Choroid plexus epithelial cell (primary cell): ENCODE results near the gene RSPO4.
"Not testable (repeated sequence)": the region's sequence is repeated elsewhere in the genome, so short reads cannot be mapped to it uniquely, and the experiment has no call there.

ENCODE experiments used
- DNase-seq: peaks from one replicate; pipeline ENCODE4 v3.0.0-alpha.2; 2010; ENCODE audit warnings: low read depth
- H3K4me3 ChIP-seq: 2 replicates; pipeline ENCODE4 v1.5.1; 2011; ENCODE audit warnings: low read depth, mild to moderate bottlenecking, control low read depth, low read length, moderate library complexity
- TF ChIP-seq, protein P1 (sequence below): conservative IDR thresholded peaks from 2 replicates; pipeline ENCODE4 v1.5.1; 2011; ENCODE audit warnings: low read depth, mild to moderate bottlenecking, control low read depth, inconsistent platforms, low read length, moderate library complexity

Gene RSPO4

DNA sequence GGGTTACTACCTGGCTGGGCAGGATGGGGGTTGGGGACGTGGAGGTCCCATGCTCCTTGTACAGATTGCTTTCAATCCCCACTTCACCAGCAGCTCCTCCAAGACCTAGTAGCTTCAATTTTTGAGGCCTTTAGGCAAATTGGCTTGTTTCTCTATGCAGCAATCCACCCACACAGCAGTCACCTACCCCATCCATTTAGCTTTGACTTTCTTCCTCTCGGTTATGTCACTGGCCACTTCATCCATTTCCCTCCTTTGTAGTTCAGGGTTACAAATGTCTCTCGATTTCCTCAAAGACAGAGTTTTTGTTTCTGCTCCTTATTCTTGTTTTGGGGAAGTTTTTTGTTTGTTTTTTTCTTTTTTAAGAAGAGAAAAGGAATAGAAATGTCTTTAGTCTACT, 33.4 kb upstream of the RSPO4 start:
- no peak for DNase-seq
- H3K4me3 ChIP-seq, result no peak overlapping the region
- TF ChIP-seq, protein P1, sequence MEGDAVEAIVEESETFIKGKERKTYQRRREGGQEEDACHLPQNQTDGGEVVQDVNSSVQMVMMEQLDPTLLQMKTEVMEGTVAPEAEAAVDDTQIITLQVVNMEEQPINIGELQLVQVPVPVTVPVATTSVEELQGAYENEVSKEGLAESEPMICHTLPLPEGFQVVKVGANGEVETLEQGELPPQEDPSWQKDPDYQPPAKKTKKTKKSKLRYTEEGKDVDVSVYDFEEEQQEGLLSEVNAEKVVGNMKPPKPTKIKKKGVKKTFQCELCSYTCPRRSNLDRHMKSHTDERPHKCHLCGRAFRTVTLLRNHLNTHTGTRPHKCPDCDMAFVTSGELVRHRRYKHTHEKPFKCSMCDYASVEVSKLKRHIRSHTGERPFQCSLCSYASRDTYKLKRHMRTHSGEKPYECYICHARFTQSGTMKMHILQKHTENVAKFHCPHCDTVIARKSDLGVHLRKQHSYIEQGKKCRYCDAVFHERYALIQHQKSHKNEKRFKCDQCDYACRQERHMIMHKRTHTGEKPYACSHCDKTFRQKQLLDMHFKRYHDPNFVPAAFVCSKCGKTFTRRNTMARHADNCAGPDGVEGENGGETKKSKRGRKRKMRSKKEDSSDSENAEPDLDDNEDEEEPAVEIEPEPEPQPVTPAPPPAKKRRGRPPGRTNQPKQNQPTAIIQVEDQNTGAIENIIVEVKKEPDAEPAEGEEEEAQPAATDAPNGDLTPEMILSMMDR, result no peak

DNA sequence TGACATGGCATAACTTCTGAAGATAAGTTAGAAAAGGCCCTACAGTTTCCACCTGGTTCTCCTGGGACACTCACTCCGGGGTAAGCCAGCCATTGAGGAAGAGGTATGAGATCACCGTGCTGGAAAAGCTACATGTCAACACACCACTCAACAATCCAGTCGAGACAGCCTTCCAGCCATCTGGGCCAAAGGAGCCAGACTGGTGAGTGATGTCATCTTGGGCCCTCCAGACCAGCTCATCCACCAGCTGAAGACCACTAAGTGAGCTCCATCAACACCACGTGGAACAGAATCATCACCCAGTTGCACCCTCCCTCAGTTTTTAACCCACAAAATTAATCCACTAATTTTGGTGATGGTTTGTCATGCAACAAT, 32.3 kb upstream of the RSPO4 start:
- H3K4me3 ChIP-seq, result no peak overlapping the region
- DNase-seq, result no peak
- TF ChIP-seq, protein P1, result no peak

DNA sequence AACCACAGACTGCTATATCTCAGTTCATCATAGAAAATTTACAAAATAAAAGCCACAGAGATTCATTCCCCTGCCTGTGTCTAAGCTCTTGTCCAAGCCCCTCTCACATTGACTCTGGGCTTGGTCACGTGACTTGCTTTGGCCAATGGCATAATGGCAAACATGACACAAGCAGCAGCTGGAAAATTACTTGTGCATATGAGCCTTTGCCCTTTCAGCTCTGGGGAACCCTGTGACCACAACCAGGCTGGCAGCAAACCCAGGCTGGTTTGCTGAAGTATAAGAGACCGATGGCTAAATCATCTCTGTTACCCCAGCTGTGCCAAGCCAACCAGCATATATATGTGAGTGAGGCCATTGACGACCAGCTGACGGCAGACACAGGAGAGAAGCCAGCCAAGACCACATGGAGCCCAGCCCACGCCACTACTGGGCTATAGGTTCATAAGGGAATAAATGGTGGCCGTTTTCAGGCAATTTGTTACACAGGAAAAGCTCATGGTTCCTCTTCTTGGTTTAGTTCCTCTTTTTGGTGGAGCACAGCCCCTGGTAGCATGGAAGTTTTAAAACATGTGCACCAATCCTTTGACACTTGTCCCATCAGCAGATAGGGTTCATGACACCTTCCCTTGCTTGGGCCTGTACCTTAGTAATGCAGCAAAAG, 31.8 kb upstream of the RSPO4 start:
- TF ChIP-seq, protein P1, result no peak
- DNase-seq, result no peak
- no peak overlapping the region for H3K4me3 ChIP-seq

DNA sequence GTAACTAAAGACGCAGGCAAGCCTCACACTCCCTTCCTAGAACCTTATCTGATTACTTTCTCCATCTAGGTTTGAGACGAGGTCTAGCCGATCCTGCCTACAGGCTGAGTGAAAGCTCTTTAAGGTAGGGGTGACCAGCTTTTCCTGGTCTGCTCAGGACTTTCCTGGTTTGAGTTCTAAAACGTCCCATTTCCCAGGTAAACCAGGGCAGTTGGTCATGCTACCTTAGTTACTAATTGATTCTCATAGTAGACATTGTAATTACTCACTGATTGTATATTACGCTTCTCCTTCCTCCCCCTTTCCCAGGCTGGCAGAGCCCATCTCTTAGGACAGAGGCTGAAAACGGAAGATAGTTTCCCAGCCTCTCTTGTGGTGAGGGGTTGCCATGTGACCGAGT, 27.9 kb upstream of the RSPO4 start:
- no peak overlapping the region for H3K4me3 ChIP-seq
- TF ChIP-seq, protein P1, result no peak
- no peak for DNase-seq

DNA sequence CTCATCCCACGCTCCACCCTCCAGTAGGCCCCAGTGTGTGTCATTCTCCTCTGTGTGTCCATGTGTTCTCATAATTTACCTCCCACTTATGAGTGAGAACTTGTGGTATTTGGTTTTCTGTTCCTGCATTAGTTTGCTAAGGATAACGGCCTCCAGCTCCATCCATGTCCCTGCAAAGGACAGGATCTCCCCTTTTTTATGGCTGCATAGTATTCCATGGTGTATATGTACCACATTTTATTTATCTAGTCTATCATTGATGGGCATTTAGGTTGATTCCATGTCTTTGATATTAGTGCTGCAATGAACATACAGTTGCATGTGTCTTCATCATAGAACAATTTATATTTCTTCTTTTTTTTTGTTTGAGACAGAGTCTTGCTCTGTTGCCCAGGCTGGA, 24.1 kb upstream of the RSPO4 start:
- not testable (repeated sequence) for DNase-seq, H3K4me3 ChIP-seq

DNA sequence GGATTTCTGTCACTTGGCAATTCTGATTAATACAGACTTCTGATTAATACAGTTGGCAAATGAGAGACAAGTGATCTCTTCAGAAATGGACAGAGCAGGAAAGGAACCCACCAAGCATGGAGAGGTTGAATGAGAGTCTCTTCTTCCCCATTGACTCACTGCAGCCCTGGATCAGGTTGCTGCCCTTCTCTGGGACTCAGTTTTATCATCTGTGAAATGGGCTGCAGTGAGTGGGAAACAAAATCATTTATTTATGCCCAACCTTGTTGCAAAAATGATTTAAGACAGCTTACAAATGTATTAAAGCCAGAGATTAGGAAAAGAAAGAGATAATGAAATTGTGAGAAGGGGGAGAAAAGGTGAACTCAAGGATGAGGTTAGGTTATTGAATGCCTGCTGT, 20.8 kb upstream of the RSPO4 start:
- H3K4me3 ChIP-seq, result no peak overlapping the region
- TF ChIP-seq, protein P1, result no peak
- DNase-seq, result no peak

DNA sequence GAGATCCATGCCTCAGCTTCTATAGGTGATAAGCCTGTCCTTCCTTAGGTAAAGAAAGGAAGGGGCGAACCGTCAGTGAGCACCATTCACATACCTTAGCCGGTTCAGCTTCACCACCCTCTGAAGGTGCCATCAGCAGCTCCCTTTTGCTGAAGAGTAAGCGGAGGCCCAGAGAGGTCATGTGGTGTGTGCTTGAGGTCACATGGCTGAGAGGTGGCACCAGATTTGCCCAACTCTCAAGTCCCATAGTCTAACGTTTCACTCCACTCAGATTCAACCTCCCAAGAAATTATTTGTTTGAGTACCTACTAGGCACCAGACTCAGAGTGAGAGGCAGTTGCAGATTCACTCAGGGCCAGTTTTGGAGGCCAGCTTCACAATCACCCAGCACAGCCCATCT, 18.5 kb upstream of the RSPO4 start:
- H3K4me3 ChIP-seq, result no peak overlapping the region
- DNase-seq, result no peak

More for the DNA sequence above, 18.5 kb upstream of the RSPO4 start:
- TF ChIP-seq, protein P1, result no peak
